Measurements from ENCODE around the gene SERPINA6.
A peak's percentile ranks its signal among the peaks of the same experiment; 100 is the strongest.

Gene SERPINA6

DNA sequence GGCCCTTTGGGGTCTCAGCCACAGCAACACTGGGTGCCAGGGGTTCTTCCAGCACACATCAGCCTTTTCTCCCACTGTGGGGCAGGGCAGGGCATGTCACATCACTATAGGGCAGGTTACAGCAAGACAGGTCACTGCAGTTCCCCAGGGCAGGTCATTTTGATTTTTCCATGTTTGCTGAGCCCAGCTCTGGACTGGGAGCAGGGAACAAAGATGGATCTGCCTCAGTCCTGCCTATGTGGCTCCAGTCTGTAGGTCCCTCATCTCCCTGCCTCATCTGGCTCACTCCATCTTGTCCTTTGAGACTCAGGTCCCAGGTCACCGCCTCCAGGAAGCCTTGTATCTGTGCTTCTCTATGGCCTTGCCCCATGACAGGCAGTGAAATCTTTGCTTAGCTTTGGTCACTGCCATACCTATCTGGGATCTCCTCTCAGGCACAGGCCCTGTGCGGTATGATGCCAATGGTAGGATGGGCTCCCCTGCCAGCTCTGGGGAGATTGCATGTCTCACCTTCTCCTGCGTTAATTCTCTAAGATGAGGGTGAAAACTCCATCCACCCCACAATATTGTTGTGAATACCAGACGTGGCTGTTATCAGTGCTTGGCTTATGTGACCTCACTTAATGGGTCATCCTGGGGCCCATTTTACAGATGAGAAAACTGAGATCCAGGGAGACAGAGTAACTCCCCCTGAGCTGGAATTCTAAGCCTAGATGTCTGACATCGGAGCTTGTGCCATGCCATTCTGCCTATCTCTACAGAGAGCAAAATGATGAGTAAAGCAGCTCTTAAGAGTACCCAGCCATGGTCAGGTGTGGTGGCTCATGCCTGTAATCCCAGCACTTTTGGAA is 1.5 kb downstream of the SERPINA6 start:
- Histone ChIP-seq H3K9me3 (ENCODE audit: control insufficient read depth, insufficient read depth, low read length) (no peaks in the 10 kb centered on the region), H3K4me3 (ENCODE audit: low read length) (no peak overlapping the region), H3K27ac (ENCODE audit: low read length) (no peak overlapping the region), H3K4me1 (ENCODE audit: control insufficient read depth, insufficient read depth, low read length) (no peaks in the 10 kb centered on the region), H3K27me3 (ENCODE audit: control insufficient read depth, insufficient read depth, low read length) (no peaks in the 10 kb centered on the region), H3K36me3 (ENCODE audit: control insufficient read depth, insufficient read depth, low read length) (no peaks in the 10 kb centered on the region)
- no CpG with 5 or more reads among the region's 5 CpGs for WGBS (ENCODE audit: insufficient coverage, insufficient read length)
- DNase-seq (ENCODE audit: low read depth, low spot score), result no peak

DNA sequence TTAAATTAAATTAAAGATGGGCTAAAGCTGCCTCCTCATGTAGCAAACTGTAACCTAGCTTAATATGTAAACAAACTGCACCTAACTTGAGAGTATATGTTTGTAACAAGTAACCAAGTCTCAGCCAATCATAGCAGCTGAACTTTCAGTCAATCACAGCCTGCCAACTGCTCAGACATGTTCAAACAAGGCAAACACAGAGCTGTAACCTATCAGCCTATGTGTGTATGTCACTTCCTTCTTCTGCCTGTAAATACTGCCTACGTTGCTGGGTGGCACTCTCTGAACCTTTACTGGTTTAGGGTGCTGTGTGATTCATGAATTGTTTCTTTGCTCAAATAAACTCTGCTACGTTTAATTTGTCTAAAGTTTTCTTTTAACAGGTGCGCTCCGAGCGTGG is 2.9 kb downstream of the SERPINA6 start:
- Histone ChIP-seq H3K9me3 (ENCODE audit: control insufficient read depth, insufficient read depth, low read length) (no peaks in the 10 kb centered on the region), H3K27me3 (ENCODE audit: control insufficient read depth, insufficient read depth, low read length) (no peaks in the 10 kb centered on the region), H3K36me3 (ENCODE audit: control insufficient read depth, insufficient read depth, low read length) (no peaks in the 10 kb centered on the region), H3K4me1 (ENCODE audit: control insufficient read depth, insufficient read depth, low read length) (no peaks in the 10 kb centered on the region), H3K4me3 (ENCODE audit: low read length) (no peak overlapping the region), H3K27ac (ENCODE audit: low read length) (no peak overlapping the region)
- no CpG with 5 or more reads among the region's 5 CpGs for WGBS (ENCODE audit: insufficient coverage, insufficient read length)
- no peak for DNase-seq (ENCODE audit: low read depth, low spot score)

DNA sequence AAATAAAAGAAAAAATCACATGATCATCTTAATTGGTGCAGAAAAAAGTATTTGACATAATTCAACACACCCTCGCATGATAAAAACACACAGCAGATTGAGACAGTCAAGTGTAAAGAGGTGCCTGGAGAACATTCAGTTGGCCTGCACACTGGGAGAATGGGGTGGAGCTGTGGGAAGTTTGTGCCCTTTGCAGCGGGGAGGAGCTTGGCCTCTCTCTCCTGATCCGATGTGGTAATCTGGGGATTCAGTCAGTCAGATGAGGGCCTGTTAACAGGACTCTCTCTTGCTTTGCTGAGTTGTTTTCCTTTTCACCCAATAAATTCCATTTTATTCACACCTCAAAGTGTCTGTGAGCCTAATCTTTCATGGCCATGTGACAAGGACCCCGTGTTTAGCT is 5.9 kb downstream of the SERPINA6 start:
- Histone ChIP-seq H3K36me3 (ENCODE audit: control insufficient read depth, insufficient read depth, low read length) (no peaks in the 10 kb centered on the region), H3K9me3 (ENCODE audit: control insufficient read depth, insufficient read depth, low read length) (no peaks in the 10 kb centered on the region), H3K27ac (ENCODE audit: low read length) (no peak overlapping the region), H3K4me3 (ENCODE audit: low read length) (no peak overlapping the region), H3K4me1 (ENCODE audit: control insufficient read depth, insufficient read depth, low read length) (no peaks in the 10 kb centered on the region), H3K27me3 (ENCODE audit: control insufficient read depth, insufficient read depth, low read length) (no peaks in the 10 kb centered on the region)
- DNase-seq (ENCODE audit: low read depth, low spot score), result no peak
- no CpG with 5 or more reads among the region's 4 CpGs for WGBS (ENCODE audit: insufficient coverage, insufficient read length)

DNA sequence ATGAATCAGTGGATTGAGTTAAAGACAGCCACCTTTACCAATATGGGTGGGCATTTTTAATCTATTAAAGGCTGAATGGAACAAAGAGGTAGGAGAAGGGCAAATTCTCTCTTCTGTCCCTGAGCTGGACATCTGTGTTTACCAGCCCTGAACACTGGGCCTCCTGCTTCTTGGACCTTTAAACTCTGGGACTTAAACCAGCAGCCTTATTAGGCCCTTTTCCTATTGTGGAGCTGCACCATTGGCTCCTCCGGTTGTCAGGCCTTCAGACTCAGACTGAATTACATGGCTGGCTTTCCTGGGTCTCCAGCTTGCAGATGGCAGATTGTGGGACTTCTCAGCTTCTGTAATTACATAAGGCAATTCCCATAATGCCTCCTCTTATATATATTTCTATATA is 6.4 kb downstream of the SERPINA6 start:
- H3K4me1 ChIP-seq (ENCODE audit: control insufficient read depth, insufficient read depth, low read length), result no peaks in the 10 kb centered on the region
- no peak overlapping the region for H3K27ac ChIP-seq (ENCODE audit: low read length)
- no peaks in the 10 kb centered on the region for H3K9me3 ChIP-seq (ENCODE audit: control insufficient read depth, insufficient read depth, low read length)
- H3K27me3 ChIP-seq (ENCODE audit: control insufficient read depth, insufficient read depth, low read length), result no peaks in the 10 kb centered on the region
- DNase-seq (ENCODE audit: low read depth, low spot score), result no peak
- no CpG with 5 or more reads among the region's 1 CpG for WGBS (ENCODE audit: insufficient coverage, insufficient read length)
- no peaks in the 10 kb centered on the region for H3K36me3 ChIP-seq (ENCODE audit: control insufficient read depth, insufficient read depth, low read length)
- no peak overlapping the region for H3K4me3 ChIP-seq (ENCODE audit: low read length)

DNA sequence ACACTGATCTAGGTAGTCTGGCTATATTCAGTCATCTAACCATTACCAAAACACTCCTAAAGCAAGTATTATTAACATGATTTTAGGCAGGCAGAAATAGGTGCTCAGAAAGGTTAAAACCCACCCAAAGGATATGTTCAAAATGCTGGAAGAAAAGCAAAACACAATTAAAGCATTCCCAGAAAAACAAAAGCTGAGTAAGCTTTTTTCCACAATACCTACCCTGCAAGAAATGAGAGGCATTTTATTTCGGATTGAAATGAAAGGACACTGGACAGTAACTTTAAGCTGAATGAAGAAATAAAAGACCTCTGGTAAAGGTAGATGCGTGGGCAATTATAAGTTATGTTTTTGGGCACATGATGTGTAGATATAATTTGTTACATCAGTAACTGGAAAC is 8.2 kb downstream of the SERPINA6 start:
- no peak overlapping the region for H3K4me3 ChIP-seq (ENCODE audit: low read length)
- no peaks in the 10 kb centered on the region for H3K4me1 ChIP-seq (ENCODE audit: control insufficient read depth, insufficient read depth, low read length)
- H3K27me3 ChIP-seq (ENCODE audit: control insufficient read depth, insufficient read depth, low read length), result no peaks in the 10 kb centered on the region
- DNase-seq (ENCODE audit: low read depth, low spot score), result no peak
- H3K36me3 ChIP-seq (ENCODE audit: control insufficient read depth, insufficient read depth, low read length), result no peaks in the 10 kb centered on the region
- no peaks in the 10 kb centered on the region for H3K9me3 ChIP-seq (ENCODE audit: control insufficient read depth, insufficient read depth, low read length)
- WGBS (ENCODE audit: insufficient coverage, insufficient read length), result no CpG with 5 or more reads among the region's 2 CpGs
- H3K27ac ChIP-seq (ENCODE audit: low read length), result no peak overlapping the region

DNA sequence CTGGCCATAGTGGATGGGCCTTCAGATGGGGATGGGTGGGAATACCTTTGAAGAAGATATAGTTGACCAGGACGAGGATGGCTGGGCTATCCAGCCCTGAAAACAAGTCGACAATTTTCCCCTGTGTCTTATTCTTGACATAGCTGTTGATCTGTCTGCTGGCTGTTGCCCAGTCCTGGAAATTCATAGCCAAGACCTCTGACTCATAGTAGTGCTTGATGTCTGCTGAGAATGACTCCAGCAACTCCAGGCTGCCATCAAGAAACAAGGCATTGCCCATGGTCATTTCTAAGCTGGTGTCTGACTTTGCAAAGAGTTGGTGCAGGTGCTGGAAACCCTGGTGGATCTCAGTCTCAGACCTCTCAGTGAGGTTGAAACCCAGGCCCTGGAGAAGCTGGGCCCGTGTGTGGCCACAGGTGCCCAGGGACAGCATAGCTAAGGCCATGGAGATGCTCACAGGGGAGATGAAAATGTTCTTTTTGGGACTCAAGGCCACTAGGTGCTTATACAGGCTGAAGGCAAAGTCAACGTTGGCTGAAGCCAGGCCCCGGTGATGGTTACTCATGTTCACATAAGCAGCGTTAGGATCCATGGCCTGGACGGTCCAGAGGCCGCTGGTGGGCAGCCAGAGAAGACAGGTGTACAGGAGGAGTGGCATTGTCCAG is 9.0 kb downstream of the SERPINA6 start:
- no peak for DNase-seq (ENCODE audit: low read depth, low spot score)
- Histone ChIP-seq H3K9me3 (ENCODE audit: control insufficient read depth, insufficient read depth, low read length) (no peaks in the 10 kb centered on the region), H3K27ac (ENCODE audit: low read length) (no peak overlapping the region), H3K4me3 (ENCODE audit: low read length) (no peak overlapping the region), H3K27me3 (ENCODE audit: control insufficient read depth, insufficient read depth, low read length) (no peaks in the 10 kb centered on the region), H3K4me1 (ENCODE audit: control insufficient read depth, insufficient read depth, low read length) (no peaks in the 10 kb centered on the region), H3K36me3 (ENCODE audit: control insufficient read depth, insufficient read depth, low read length) (no peaks in the 10 kb centered on the region)
- WGBS (ENCODE audit: insufficient coverage, insufficient read length), result no CpG with 5 or more reads among the region's 8 CpGs

DNA sequence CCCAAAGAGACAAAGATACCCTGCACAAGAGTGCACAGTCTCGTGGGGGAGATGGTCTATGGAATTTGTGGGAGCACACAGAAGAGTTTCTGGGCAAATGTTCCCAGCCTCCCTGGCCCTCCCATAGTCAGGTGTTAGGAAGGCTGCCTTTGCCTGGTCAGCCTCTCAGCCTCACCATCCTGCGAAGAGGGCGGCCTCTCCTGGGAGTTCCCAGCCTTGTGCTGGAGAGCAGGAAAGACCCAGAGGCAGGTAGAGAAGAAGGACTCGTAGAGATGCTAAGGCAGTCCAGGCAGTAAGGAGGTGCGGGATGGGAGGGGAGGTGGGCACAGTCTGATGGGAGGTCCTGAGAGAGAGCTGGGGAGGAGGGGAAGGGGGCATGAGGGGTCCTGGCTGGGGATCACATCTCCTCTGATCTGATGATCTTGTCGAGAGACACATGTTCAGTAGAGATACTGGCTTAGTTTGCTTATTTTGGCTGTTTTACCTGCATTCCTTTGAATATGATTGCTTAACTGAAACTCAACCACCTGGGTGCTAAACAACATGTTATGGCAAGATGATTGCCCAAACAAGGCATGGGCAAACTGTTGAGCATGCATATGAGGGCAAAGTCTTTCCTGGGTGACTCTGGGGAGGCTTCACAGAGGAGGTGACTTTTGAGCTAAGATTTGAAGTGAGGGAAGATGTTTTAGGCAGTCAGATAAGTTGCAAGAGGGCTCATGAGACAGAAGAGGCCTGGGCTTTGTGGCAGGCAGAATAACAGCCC is 10.5 kb downstream of the SERPINA6 start:
- no CpG with 5 or more reads among the region's 6 CpGs for WGBS (ENCODE audit: insufficient coverage, insufficient read length)
- DNase-seq (ENCODE audit: low read depth, low spot score), result no peak
- H3K4me3 ChIP-seq (ENCODE audit: low read length), result no peak overlapping the region
- H3K36me3 ChIP-seq (ENCODE audit: control insufficient read depth, insufficient read depth, low read length), result no peaks in the 10 kb centered on the region
- H3K9me3 ChIP-seq (ENCODE audit: control insufficient read depth, insufficient read depth, low read length), result no peaks in the 10 kb centered on the region
- H3K27ac ChIP-seq (ENCODE audit: low read length), result no peak overlapping the region
- H3K27me3 ChIP-seq (ENCODE audit: control insufficient read depth, insufficient read depth, low read length), result no peaks in the 10 kb centered on the region
- no peaks in the 10 kb centered on the region for H3K4me1 ChIP-seq (ENCODE audit: control insufficient read depth, insufficient read depth, low read length)

GRCh38 chr14:94310248-94310647 is 12.9 kb downstream of the SERPINA6 start:
- no peaks in the 10 kb centered on the region for H3K9me3 ChIP-seq (ENCODE audit: control insufficient read depth, insufficient read depth, low read length)
- no peak overlapping the region for H3K27ac ChIP-seq (ENCODE audit: low read length)
- no peaks in the 10 kb centered on the region for H3K27me3 ChIP-seq (ENCODE audit: control insufficient read depth, insufficient read depth, low read length)
- WGBS (ENCODE audit: insufficient coverage, insufficient read length), result no CpG with 5 or more reads among the region's 3 CpGs
- no peak for DNase-seq (ENCODE audit: low read depth, low spot score)
- no peak overlapping the region for H3K4me3 ChIP-seq (ENCODE audit: low read length)
- no peaks in the 10 kb centered on the region for H3K4me1 ChIP-seq (ENCODE audit: control insufficient read depth, insufficient read depth, low read length)
- no peaks in the 10 kb centered on the region for H3K36me3 ChIP-seq (ENCODE audit: control insufficient read depth, insufficient read depth, low read length)

DNA sequence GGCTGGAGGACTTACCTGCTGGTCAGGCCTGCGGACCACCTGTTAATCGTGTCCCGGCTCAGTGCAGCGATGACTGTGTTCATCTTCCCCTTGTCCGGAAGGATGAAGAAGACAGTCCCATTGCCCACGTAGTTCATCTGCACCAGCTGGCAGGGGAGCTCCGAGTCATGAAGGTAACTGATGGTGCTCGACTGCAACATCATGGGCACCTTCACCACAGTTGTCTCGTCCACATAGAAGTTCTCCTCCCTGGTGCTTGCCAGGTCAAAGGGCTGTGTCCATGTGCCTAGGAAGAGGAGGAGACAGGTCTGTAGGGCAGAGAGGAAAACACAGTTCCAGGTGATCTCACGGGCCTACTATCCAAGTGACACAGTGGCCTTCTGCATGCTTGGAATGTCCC is 13.4 kb downstream of the SERPINA6 start:
- Histone ChIP-seq H3K4me1 (ENCODE audit: control insufficient read depth, insufficient read depth, low read length) (no peaks in the 10 kb centered on the region), H3K27me3 (ENCODE audit: control insufficient read depth, insufficient read depth, low read length) (no peaks in the 10 kb centered on the region), H3K9me3 (ENCODE audit: control insufficient read depth, insufficient read depth, low read length) (no peaks in the 10 kb centered on the region), H3K27ac (ENCODE audit: low read length) (no peak overlapping the region), H3K4me3 (ENCODE audit: low read length) (no peak overlapping the region), H3K36me3 (ENCODE audit: control insufficient read depth, insufficient read depth, low read length) (no peaks in the 10 kb centered on the region)
- no peak for DNase-seq (ENCODE audit: low read depth, low spot score)
- no CpG with 5 or more reads among the region's 10 CpGs for WGBS (ENCODE audit: insufficient coverage, insufficient read length)

GRCh38 chr14:94307410-94307992 is 15.6 kb downstream of the SERPINA6 start:
- Histone ChIP-seq H3K9me3 (ENCODE audit: control insufficient read depth, insufficient read depth, low read length) (no peaks in the 10 kb centered on the region), H3K27me3 (ENCODE audit: control insufficient read depth, insufficient read depth, low read length) (no peaks in the 10 kb centered on the region), H3K4me3 (ENCODE audit: low read length) (no peak overlapping the region), H3K4me1 (ENCODE audit: control insufficient read depth, insufficient read depth, low read length) (no peaks in the 10 kb centered on the region), H3K27ac (ENCODE audit: low read length) (no peak overlapping the region), H3K36me3 (ENCODE audit: control insufficient read depth, insufficient read depth, low read length) (no peaks in the 10 kb centered on the region)
- peak; percentile 35 for DNase-seq (ENCODE audit: low read depth, low spot score)
- no CpG with 5 or more reads among the region's 5 CpGs for WGBS (ENCODE audit: insufficient coverage, insufficient read length)
